Fibroblast of skin of left quadriceps (primary cell): ENCODE data around the gene NKD1.
A peak's percentile ranks its signal among the peaks of the same experiment; 100 is the strongest.

ENCODE experiments used
- DNase-seq, 2 experiments: peaks; one replicate each; pipeline ENCODE4 v3.0.0-alpha.2; 2013; ENCODE audit warnings: low read depth in 2 of 2

NKD1 gene

GRCh38 chr16:50645563-50646220 is 97.5 kb downstream of the NKD1 start:
- DNase-seq: no peak

- no peak for DNase-seq
Observed at GRCh38 chr16:50646345-50646744, 98.1 kb downstream of the NKD1 start.

GRCh38 chr16:50651835-50652438 is 103.7 kb downstream of the NKD1 start:
- no peak for DNase-seq

GRCh38 chr16:50652836-50653425 is 104.7 kb downstream of the NKD1 start:
- DNase-seq: no peak

GRCh38 chr16:50653633-50654519 is 105.7 kb downstream of the NKD1 start:
- DNase-seq: no peak

- DNase-seq: no peak
Observed at GRCh38 chr16:50655558-50656055, 107.4 kb downstream of the NKD1 start.

GRCh38 chr16:50657241-50657640 is 109.0 kb downstream of the NKD1 start:
- no peak for DNase-seq

GRCh38 chr16:50659806-50660205 is 111.6 kb downstream of the NKD1 start:
- DNase-seq: no peak

- DNase-seq: no peak
Observed at GRCh38 chr16:50662306-50662940, 114.2 kb downstream of the NKD1 start.

GRCh38 chr16:50664270-50664669 is 116.1 kb downstream of the NKD1 start:
- no peak for DNase-seq

GRCh38 chr16:50665128-50665878 is 117.1 kb downstream of the NKD1 start:
- DNase-seq: peak; percentile 42 to 43

- DNase-seq: no peak
Observed at GRCh38 chr16:50666658-50667496, 118.7 kb downstream of the NKD1 start.

- DNase-seq: no peak
Observed at GRCh38 chr16:50667497-50668367, 119.5 kb downstream of the NKD1 start.

GRCh38 chr16:50668368-50669008 is 120.3 kb downstream of the NKD1 start:
- DNase-seq: no peak

GRCh38 chr16:50669741-50670140 is 121.5 kb downstream of the NKD1 start:
- DNase-seq: no peak

GRCh38 chr16:50670476-50670875 is 122.3 kb downstream of the NKD1 start:
- no peak for DNase-seq

- DNase-seq: no peak
Observed at GRCh38 chr16:50671644-50672260, 123.6 kb downstream of the NKD1 start.
